IMR-90 (cell line): ENCODE measurements around the gene FADS2. TPM values are rescaled to one million over a fixed set of nuclear protein-coding genes. Genes with fewer than 3 reads are reported as not detected.

ENCODE experiments used
- ATAC-seq: fragments of 200-7000 bp; cut with Tn5 transposase; 2 replicates; pipeline ENCODE4 v1.9.1; 2020; ENCODE audit warnings: low read depth, mild to moderate bottlenecking, moderate library complexity
- BruUV-seq: library from RNA; stranded (reverse); fragments of 400-500 nt; replicated peaks from 2 replicates; lab custom pipeline; 2021; lab: Mats Ljungman, UMichigan
- CTCF ChIA-PET: fragments of 300-600 bp; formaldehyde crosslinking; extraction: SDS; loops from one replicate; lab custom pipeline; 2021; ENCODE audit warnings: antibody characterized with exemption; lab: Yijun Ruan, JAX
- POLR2A ChIA-PET: fragments of 300-600 bp; sonication (Branson Sonifier 250); formaldehyde crosslinking; loops from one replicate; lab custom pipeline; 2022; ENCODE audit warnings: antibody characterized with exemption; ENCODE audit not compliant: unreplicated experiment; lab: Charles Lee
- DNase-seq: peaks from one replicate; pipeline ENCODE4 v3.0.0; 2013
- H2AFZ ChIP-seq: replicated peaks from 2 replicates; pipeline ENCODE3; 2013; ENCODE audit warnings: low read length, mild to moderate bottlenecking; ENCODE audit not compliant: poor library complexity
- H2AK5ac ChIP-seq: 2 replicates; pipeline ENCODE4 v1.6.1; 2013; ENCODE audit warnings: low read depth, low read length, inconsistent platforms
- H2AK9ac ChIP-seq: replicated peaks from 2 replicates; pipeline ENCODE3; 2013; ENCODE audit warnings: mild to moderate bottlenecking, low read depth, low read length, moderate library complexity; ENCODE audit not compliant: poor library complexity
- H2BK120ac ChIP-seq: 2 replicates; pipeline ENCODE4 v1.6.1; 2013; ENCODE audit warnings: low read depth, low read length, inconsistent platforms
- H2BK15ac ChIP-seq: 3 replicates; pipeline ENCODE4 v1.6.1; 2013; ENCODE audit warnings: low read depth, low read length, inconsistent platforms
- H2BK20ac ChIP-seq: 2 replicates; pipeline ENCODE4 v1.6.1; 2013; ENCODE audit warnings: low read depth, mild to moderate bottlenecking, inconsistent platforms, low read length, moderate library complexity
- H2BK5ac ChIP-seq: 2 replicates; pipeline ENCODE4 v1.6.1; 2013; ENCODE audit warnings: mild to moderate bottlenecking, low read depth, low read length, inconsistent platforms; ENCODE audit not compliant: poor library complexity, severe bottlenecking
- H3K14ac ChIP-seq: replicated peaks from 2 replicates; pipeline ENCODE4 v1.6.1; 2013; ENCODE audit warnings: low read depth, low read length, inconsistent platforms
- H3K18ac ChIP-seq: 2 replicates; pipeline ENCODE4 v1.6.1; 2013; ENCODE audit warnings: low read depth, low read length, control low read depth
- H3K23ac ChIP-seq: 2 replicates; pipeline ENCODE4 v1.6.1; 2013; ENCODE audit warnings: low read depth, low read length, inconsistent platforms
- H3K27ac ChIP-seq: 2 replicates; pipeline ENCODE4 v1.5.1; 2013; ENCODE audit warnings: mild to moderate bottlenecking, control low read depth, low read length; ENCODE audit not compliant: insufficient read depth
- H3K27me3 ChIP-seq: 2 replicates; pipeline ENCODE4 v1.6.1; 2013; ENCODE audit warnings: low read length; ENCODE audit not compliant: control insufficient read depth, insufficient read depth
- H3K36me3 ChIP-seq: 2 replicates; pipeline ENCODE4 v1.6.1; 2013; ENCODE audit warnings: low read length, mixed read lengths; ENCODE audit not compliant: control insufficient read depth, insufficient read depth
- H3K4ac ChIP-seq: 2 replicates; pipeline ENCODE4 v1.6.1; 2013; ENCODE audit warnings: low read depth, low read length, inconsistent platforms
- H3K4me1 ChIP-seq: 2 replicates; pipeline ENCODE4 v1.6.1; 2013; ENCODE audit warnings: low read length, mixed read lengths; ENCODE audit not compliant: control insufficient read depth, insufficient read depth
- H3K4me2 ChIP-seq: 2 replicates; pipeline ENCODE4 v1.6.1; 2013; ENCODE audit warnings: low read depth, mild to moderate bottlenecking, control low read depth, low read length, moderate library complexity
- H3K4me3 ChIP-seq: 2 replicates; pipeline ENCODE4 v1.5.1; 2013; ENCODE audit warnings: low read depth, mild to moderate bottlenecking, control low read depth, low read length, moderate library complexity; ENCODE audit not compliant: insufficient read depth
- H3K56ac ChIP-seq: 2 replicates; pipeline ENCODE4 v1.6.1; 2013; ENCODE audit warnings: low read length, inconsistent platforms; ENCODE audit not compliant: insufficient read depth; ENCODE audit errors: extremely low read depth
- H3K79me1 ChIP-seq, 2 experiments: 2 replicates each; pipeline ENCODE4 v1.6.1; 2013; ENCODE audit warnings: low read length in 2 of 2, inconsistent platforms in 1 of 2, low read depth in 1 of 2
- H3K9ac ChIP-seq: 2 replicates; pipeline ENCODE4 v1.6.1; 2013; ENCODE audit warnings: low read depth, low read length, control low read depth
- H3K9me1 ChIP-seq: 2 replicates; pipeline ENCODE4 v1.6.1; 2013; ENCODE audit warnings: low read length, inconsistent platforms; ENCODE audit not compliant: insufficient read depth
- H3K9me3 ChIP-seq: 2 replicates; pipeline ENCODE4 v1.6.1; 2013; ENCODE audit warnings: low read length; ENCODE audit not compliant: control insufficient read depth, insufficient read depth
- H4K20me1 ChIP-seq: 2 replicates; pipeline ENCODE4 v1.6.1; 2013; ENCODE audit warnings: low read length, inconsistent platforms; ENCODE audit not compliant: insufficient read depth
- H4K5ac ChIP-seq: 2 replicates; pipeline ENCODE4 v1.6.1; 2013; ENCODE audit warnings: mild to moderate bottlenecking, low read depth, low read length, control low read depth
- H4K8ac ChIP-seq, 2 experiments: 2 replicates each; pipeline ENCODE4 v1.6.1; 2013; ENCODE audit warnings: low read depth in 2 of 2, low read length in 2 of 2, control low read depth in 1 of 2, inconsistent platforms in 1 of 2
- H4K91ac ChIP-seq: 2 replicates; pipeline ENCODE4 v1.6.1; 2013; ENCODE audit warnings: low read depth, low read length, inconsistent platforms; ENCODE audit not compliant: insufficient read depth
- BHLHE40 ChIP-seq: fragments of 150-350 bp; IDR thresholded peaks from 2 replicates; pipeline ENCODE4 v1.6.1; 2016; ENCODE audit warnings: mild to moderate bottlenecking, low read depth, low read length
- CHD1 ChIP-seq: IDR thresholded peaks from 2 replicates; pipeline ENCODE4 v1.6.1; 2012; ENCODE audit warnings: low read depth, low read length, improper control_type of control experiment
- ELK1 ChIP-seq: fragments of 150-350 bp; IDR thresholded peaks from 2 replicates; pipeline ENCODE4 v1.6.1; 2016; ENCODE audit warnings: low read depth, mild to moderate bottlenecking, low read length, moderate library complexity, borderline replicate concordance
- FOS ChIP-seq: fragments of 150-350 bp; IDR thresholded peaks from 2 replicates; pipeline ENCODE4 v1.6.1; 2016; ENCODE audit warnings: low read depth, low read length
- MAFK ChIP-seq: IDR thresholded peaks from 2 replicates; pipeline ENCODE4 v1.6.1; 2012; ENCODE audit warnings: low read depth, low read length, improper control_type of control experiment
- POLR2A ChIP-seq: IDR thresholded peaks from 2 replicates; pipeline ENCODE4 v1.6.1; 2012; ENCODE audit warnings: mild to moderate bottlenecking, low read depth, low read length
- USF2 ChIP-seq: fragments of 150-350 bp; IDR thresholded peaks from 2 replicates; pipeline ENCODE4 v1.6.1; 2017; ENCODE audit warnings: mild to moderate bottlenecking, antibody characterized with exemption, low read length, low read depth
- WGBS, 2 experiments: methylation state at CpG; one replicate each; pipeline versions ENCODE4 v1.1.5 to v1.1.7; 2013; ENCODE audit warnings: missing lambda C conversion rate in 2 of 2; ENCODE audit not compliant: insufficient read length in 1 of 2; ENCODE audit errors: extremely low coverage in 2 of 2; 5-methylcytosine and 5-hydroxymethylcytosine counted together
- dilution Hi-C: fragments of 300-500 bp; cut with HindIII; formaldehyde crosslinking; loops from one replicate; pipeline ENCODE4 v1.14.3; 2018; ENCODE audit warnings: low sequenced_read_pairs; ENCODE audit not compliant: unreplicated experiment
- in situ Hi-C: fragments of 300-500 bp; cut with MboI; formaldehyde crosslinking; loops from 3 replicates; pipeline ENCODE4 v1.14.3; 2019; ENCODE audit warnings: low sequenced_read_pairs, inconsistent platforms, mixed read lengths
- intact Hi-C: fragments of 100-400 bp; cut with micrococcal nuclease; formaldehyde crosslinking; loops from 2 replicates; pipeline ENCODE4 v1.10.0; 2022
- polyA plus RNA-seq, 3 experiments: library from polyadenylated mRNA; depleted of rRNA; stranded (reverse); fragments of >200 nt; gene quantifications; 2 replicates each; pipeline ENCODE4 v1.2.3, GENCODE V29; 2012; ENCODE audit warnings: low replicate concordance in 1 of 3
- total RNA-seq: library from RNA; depleted of rRNA; stranded (reverse); fragments of >200 nt; gene quantifications from 2 replicates; pipeline ENCODE4 v1.2.3, GENCODE V29; 2012

FADS2 gene
- total and polyA plus RNA-seq, 2 of the 4 experiments (the other 2 are of a cell fraction): 33.3 to 88.4 TPM

GRCh38 chr11:61888590-61888989, 60.5 kb downstream of the FADS2 start:
- H3K36me3 ChIP-seq: no peaks in the 10 kb centered on the region
- no peak overlapping the region for H3K4me3 ChIP-seq
- H3K4me2 ChIP-seq: no peak overlapping the region
- H4K91ac ChIP-seq: peak overlapping the region; percentile 89
- H4K8ac ChIP-seq: peak overlapping the region; percentile 20 to 82; a peak in 3 of 4 replicates
- peak overlapping the region; percentile 58 for H2AFZ ChIP-seq
- H3K14ac ChIP-seq: peak overlapping the region; percentile 53
- peaks cover 10% of the 10 kb centered on the region for H3K9me1 ChIP-seq
- H3K27me3 ChIP-seq: no peaks in the 10 kb centered on the region
- no peak overlapping the region for H3K56ac ChIP-seq
- intact Hi-C loops: no loop called here
- H3K27ac ChIP-seq: peak overlapping the region; percentile 53; the same call in 1 of the 2 replicates
- in situ Hi-C loops: no loop called here
- TF ChIP-seq POLR2A: no peak
- TF ChIP-seq MAFK: no peak
- TF ChIP-seq BHLHE40: no peak
- no peak for TF ChIP-seq USF2
- TF ChIP-seq FOS: no peak
- TF ChIP-seq CHD1: no peak
- TF ChIP-seq ELK1: no peak
- WGBS, 2 experiments: 97% methylated on average over 7 of the region's 12 CpGs; no CpG with 5 or more reads in 1 of the 2 experiments
- H2BK120ac ChIP-seq: peak overlapping the region; percentile 74
- peak overlapping the region; percentile 81 for H2AK5ac ChIP-seq
- no peak for ATAC-seq
- H2BK20ac ChIP-seq: peak overlapping the region; percentile 73
- peak overlapping the region; percentile 35 for H3K18ac ChIP-seq
- no TSS peak for BruUV-seq
- H4K5ac ChIP-seq: peak overlapping the region; percentile 26; the same call in 1 of the 2 replicates
- peaks cover 3% of the 10 kb centered on the region; the same call in 1 of the 2 replicates for H3K9me3 ChIP-seq
- peaks cover 24% of the 10 kb centered on the region for H3K4me1 ChIP-seq
- H3K79me1 ChIP-seq: peaks cover 26 to 70% of the 10 kb centered on the region in 2 experiments
- peak overlapping the region; percentile 70 for H2AK9ac ChIP-seq
- 0 out of 2 replicates have a peak overlapping the region, but pooled peaks have one; percentile 0 for H3K9ac ChIP-seq
- peak overlapping the region; percentile 83 for H2BK5ac ChIP-seq
- POLR2A ChIA-PET: no interaction called here
- no peak overlapping the region for H3K23ac ChIP-seq
- peaks cover 16% of the 10 kb centered on the region; the same call in 1 of the 2 replicates for H4K20me1 ChIP-seq
- dilution Hi-C loops: no loop called here
- peak overlapping the region; percentile 19; the same call in 2 of the 3 replicates for H2BK15ac ChIP-seq
- DNase-seq: no peak
- CTCF ChIA-PET: interaction anchor here (1.0 to 1.1 kb wide), 2 partner anchors 91 to 194 kb away, joined by 3 to 4 read pairs; no protein-coding TSS in a partner anchor
- peak overlapping the region; percentile 70 for H3K4ac ChIP-seq
